HG02938 (cell line): ENCODE data around the gene SLC18A2.

Experiments used
- ATAC-seq: cut with Tn5 transposase; IDR thresholded peaks from one replicate; pipeline ENCODE4 v1.9.1; 2021; ENCODE audit warnings: mild to moderate bottlenecking, moderate library complexity; ENCODE audit not compliant: unreplicated experiment

Gene SLC18A2

DNA sequence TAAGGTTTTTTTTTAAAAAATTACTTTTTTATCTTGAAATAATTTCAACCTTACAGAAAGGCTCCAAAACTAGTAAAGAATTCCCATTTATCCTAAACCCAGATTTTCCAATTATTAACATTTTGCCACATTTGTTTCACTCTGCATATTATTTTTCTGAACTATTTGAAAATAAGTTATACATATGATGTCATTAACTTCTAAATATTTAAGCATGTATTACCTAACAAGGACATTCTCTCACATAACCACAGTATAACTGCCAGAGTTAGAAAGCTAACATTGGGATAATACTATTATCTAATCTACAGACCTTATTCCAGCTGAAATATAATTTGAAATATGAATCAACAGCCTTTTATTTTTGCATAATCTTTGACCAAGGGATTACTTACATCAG, 65.8 kb downstream of the SLC18A2 start:
- no peak for ATAC-seq

DNA sequence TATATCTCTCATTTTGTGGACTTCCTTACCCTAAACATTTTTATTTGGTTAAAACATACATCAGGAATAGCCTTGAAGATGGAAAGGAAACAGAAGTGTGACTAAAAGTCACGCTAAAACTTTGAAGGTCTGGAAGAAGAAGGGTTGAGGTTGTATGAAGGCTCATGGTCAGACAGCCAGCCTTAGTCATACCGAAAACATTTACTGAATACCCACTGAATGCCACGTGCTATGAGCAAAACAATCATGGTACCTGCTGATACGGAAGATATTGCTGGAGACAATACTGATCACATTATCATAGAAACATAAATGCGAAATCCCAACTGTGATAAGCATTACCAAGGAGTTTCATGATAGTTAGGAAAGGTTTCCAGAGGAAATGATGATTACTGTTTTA, 70.3 kb downstream of the SLC18A2 start:
- no peak for ATAC-seq

DNA sequence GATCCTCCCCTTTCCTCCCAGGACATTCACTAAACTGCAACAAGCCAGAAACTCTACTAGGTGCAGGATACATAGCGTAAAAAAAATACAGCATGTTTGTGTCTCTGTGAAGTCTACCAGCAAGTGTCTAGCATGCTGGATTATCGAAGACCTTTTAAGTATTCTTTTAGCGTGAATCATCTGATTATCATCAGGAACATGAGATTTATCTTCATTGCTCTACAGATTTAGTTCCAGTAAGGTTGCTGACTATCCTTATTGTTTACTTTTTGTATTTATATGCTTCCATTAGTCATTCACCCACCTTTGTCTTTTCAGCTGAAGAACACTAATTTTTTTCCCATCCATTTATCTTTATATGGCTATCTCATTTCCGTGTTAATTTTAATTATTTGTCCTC, 71.5 kb downstream of the SLC18A2 start:
- ATAC-seq, result no peak

DNA sequence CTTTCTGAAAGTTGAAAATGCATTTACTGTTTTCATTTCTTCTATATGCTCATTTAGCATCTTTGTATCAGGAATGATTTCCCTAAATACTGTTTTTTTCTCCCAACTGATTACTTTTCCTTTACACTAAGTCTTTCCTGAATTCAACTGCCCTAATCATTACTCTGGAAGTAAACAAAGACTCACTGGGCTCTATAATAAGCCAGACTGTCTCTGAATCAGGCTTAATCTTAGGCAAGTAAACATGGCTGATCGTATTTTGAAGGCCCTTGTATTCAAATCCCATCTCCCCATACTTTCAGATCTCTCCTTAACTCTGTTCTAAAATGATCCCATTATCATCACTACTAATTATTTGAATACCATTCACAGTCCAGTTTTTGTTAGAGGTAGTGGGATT, 72.7 kb downstream of the SLC18A2 start:
- no peak for ATAC-seq

DNA sequence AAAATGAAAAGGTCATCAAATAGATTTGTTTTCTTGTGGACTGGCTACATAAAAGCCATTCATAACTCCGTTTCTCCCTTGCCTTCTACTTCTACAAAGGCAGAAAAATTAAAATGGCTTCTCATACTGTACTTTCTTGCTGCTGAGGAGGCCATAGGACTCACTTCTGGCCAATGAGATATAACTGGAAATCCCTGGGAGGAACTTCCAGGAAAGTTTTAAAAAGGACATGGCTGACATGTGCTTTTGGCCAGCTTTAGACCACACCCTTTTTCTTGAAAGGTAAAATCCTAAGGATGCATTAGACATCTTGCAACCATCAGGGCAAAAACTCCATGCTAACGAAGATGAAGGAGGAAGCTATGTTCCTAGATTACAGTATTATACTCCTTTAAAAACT, 75.8 kb downstream of the SLC18A2 start:
- ATAC-seq, result no peak

DNA sequence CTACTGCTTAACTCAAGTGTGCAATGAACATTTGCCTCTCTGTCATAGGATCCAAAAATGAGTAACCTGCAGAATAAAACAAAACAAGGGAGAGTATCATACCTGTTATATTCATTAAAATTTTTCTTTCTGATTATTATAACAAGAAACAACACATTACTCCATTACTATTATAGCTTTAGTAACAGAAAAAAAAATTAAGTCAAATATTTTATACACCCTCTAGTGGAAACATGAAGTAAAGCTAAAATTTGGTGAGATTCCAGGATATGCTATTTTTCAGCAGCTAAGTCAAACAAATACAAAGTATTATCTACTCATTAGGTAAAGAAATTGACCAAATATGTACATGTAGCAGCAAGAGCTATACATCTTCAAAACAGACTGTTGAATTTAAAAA, 78.0 kb downstream of the SLC18A2 start:
- no peak for ATAC-seq

DNA sequence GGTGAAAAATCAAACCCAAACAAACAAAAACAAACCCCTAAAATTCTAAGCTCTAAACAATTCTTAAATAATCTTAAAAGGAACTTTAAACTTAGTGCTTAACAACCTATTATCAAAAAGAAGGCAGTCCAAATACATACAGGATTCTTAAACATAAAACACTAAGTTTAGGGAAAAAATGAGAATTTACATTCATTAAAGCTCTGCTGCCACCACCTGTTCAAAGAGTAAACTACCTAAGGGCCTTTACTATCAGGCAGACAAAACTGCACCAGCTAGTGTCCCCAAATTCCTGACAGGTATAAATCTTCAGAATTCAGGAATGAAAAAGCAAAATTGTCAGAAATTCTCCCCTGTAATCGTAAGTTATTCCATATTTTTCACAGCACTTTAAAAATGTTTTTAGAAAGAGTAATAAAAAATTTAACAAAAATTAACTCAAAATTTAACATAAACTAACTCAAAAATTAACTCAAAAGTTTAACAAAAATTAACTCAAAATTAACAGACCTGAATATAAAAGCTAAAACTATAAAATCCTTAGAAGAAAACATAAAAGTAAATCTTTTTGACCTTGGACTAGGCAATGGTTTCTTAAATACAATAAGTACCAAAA, 79.2 kb downstream of the SLC18A2 start:
- no peak for ATAC-seq

DNA sequence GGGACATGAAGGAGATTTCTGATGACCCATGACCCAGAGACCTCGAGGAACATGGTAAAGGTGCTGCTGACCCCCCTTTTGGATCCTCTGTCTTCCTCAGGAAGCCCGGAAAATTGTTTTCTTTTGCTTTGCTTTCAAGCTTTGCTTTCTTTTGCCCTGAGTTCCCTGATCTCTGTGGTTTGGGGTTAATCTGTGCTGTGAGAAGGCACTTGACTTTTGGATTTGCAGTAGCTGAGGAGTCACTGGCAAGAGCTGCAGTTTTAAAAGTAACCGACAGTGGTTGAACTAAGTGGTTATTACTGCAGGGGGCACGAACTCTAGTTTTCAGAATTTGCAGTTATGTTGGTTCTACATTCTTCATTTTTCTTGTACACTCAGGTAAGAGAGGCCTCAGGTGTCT, 81.3 kb downstream of the SLC18A2 start:
- no peak for ATAC-seq

DNA sequence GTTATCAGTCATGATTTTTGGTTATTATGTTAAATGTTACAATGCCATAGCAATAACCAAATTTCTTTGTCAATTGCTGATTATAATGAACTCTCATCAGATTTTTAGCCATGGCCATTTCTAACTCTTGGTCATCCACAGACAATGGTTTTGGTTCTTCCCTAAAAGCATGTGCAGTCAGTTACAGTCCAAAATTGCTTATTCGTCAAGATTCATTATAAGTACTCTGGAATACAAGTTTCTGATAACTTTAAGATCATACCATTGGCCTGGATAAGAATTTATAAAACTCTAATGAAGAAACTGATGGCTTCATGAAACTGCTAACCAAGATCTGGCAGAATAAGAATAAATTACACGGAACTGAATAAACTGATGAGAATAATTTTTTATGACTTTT, 83.5 kb downstream of the SLC18A2 start:
- ATAC-seq, result no peak

DNA sequence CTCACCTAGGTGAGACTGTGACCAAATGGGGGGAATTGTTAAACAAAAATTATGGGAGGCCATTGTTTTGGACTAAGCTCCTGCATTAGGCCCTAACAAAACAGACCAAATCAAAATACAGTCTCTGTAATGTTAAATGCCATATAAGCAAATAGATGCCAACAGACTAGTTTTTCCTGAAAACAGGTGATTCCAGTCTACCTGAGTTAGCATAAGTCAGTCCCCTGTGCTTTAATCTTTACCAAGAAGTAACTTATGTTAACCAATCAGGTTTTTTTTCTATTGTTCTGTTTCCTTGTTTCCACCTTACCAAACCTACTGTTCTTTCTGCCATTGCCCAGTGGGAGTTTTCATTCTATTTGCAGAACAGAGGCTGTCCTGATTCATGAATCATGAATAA, 86.3 kb downstream of the SLC18A2 start:
- ATAC-seq, result no peak
